Nucleus accumbens (tissue), 56 donors: ENCODE results near the gene ANO9.

Experiments
- DNase-seq, 56 donors: peaks; one replicate each; lab custom pipeline; 2025; lab: John Stamatoyannopoulos, UW

ANO9 gene, protein sequence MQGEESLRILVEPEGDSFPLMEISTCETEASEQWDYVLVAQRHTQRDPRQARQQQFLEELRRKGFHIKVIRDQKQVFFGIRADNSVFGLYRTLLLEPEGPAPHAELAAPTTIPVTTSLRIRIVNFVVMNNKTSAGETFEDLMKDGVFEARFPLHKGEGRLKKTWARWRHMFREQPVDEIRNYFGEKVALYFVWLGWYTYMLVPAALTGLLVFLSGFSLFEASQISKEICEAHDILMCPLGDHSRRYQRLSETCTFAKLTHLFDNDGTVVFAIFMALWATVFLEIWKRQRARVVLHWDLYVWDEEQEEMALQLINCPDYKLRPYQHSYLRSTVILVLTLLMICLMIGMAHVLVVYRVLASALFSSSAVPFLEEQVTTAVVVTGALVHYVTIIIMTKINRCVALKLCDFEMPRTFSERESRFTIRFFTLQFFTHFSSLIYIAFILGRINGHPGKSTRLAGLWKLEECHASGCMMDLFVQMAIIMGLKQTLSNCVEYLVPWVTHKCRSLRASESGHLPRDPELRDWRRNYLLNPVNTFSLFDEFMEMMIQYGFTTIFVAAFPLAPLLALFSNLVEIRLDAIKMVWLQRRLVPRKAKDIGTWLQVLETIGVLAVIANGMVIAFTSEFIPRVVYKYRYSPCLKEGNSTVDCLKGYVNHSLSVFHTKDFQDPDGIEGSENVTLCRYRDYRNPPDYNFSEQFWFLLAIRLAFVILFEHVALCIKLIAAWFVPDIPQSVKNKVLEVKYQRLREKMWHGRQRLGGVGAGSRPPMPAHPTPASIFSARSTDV

DNA sequence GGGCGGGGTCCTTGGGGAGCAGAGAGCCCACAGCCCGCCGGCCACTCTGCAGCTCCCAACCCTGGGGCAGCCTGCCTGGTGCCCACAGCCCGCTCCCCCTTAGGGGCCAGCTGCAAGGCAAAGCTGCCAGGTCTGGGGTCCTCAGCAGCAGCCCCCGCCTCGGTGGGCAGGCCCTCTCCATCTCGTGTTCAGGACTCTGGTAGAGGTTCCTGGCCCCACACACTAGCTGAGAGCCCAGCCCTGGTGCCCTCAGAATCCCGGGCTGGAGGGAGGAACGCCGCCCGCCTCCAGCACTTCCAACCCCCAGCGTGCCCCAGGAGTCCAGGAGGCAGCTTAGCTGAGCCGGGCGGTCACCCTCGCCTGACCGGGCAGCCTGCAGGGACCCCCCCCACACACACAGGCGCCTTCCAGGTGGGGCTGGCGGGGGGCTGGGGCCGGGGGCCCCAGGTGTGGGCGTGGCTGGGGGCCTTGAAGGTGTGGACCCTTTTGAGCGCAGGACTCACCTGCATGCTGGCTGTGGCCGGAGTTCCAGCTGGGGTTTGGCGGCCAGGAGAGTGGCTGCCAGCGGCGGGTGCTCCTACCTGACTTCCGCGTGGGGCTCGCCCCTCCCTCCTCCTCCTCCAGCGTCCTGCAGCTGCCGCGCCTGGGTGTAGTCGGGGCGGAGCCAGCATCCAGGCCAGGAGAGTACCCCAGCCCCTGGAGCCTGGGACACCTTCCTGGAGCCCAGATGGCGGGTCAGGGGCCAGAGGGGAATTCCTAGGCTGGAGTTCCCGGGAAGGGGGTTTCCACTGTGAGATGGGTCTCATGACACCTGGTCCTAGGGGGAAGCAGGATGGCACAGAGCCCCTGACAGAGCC lies at the start of gene ANO9:
Gene ANO9 (minus strand): TSS at position 594 of the 857 bp plus-strand sequence. CDS start 85 bp downstream, at position 509.
- no peak for DNase-seq

DNA sequence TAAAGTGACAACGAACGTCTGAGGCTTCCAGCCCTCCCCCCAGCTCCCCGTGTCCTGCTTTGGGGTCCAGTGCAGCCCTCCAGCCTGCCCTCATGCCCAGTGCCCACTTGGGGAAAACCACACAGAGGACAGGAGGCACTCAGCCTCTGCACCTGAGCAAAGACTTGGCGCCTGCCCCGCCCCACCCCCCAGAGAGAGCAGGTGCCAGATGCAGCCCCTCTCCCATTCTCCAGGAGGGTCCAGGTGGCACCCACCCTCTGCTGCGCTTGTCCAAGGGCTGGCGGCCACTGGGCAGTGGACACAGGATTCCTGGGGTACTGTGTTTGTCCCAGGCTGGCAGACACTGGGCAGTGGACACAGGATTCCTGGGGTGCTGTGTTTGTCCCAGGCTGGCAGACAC lies 49.5 kb upstream of the ANO9 start:
- DNase-seq = no peak

DNA sequence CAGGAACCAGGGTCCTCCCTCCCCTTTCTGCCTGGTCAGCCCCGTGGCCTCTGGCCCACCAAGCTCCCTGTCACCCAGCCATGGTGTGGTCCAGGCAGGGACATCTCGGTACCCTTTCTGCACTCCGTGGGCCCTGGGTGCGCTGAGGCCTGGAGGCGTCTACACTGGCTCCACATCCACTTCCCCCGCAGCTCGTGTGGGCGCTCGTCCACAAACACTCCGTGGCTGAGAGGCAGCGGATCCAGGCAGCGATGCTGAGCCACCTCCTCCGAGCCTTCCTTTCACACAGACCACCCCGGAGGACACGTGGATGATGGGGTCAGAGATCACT lies 49.1 kb upstream of the ANO9 start:
- no peak for DNase-seq

DNA sequence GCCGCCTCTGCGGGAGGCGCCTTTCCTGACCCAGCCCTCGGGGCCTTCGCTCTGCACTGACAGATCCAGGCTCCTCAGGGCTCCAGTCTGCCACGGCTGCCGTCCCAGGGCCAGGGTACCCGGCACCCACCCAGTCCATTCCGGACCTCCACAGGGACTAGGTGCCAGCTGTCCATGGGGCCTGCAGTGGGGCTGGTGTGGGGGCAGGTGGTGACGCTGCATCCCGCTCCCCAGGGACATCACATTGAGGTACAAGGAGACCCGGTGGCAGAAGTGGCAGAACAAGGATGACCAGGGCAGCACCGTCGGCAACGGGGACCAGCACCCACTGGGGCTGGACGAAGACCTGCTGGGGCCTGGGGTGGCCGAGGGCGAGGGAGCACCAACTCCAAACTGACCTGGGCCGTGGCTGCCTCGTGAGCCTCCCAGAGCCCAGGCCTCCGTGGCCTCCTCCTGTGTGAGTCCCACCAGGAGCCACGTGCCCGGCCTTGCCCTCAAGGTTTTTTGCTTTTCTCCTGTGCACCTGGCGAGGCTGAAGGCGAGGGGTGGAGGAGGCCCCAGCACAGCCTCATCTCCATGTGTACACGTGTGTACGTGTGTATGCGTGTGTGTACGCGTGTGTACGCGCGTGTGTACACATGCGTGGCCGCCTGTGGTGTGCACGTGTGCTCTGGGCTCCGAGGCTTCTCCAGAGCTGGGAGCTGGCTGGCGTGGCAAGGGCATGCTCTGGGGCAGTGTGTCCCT lies 48.5 kb upstream of the ANO9 start:
- DNase-seq = no peak

DNA sequence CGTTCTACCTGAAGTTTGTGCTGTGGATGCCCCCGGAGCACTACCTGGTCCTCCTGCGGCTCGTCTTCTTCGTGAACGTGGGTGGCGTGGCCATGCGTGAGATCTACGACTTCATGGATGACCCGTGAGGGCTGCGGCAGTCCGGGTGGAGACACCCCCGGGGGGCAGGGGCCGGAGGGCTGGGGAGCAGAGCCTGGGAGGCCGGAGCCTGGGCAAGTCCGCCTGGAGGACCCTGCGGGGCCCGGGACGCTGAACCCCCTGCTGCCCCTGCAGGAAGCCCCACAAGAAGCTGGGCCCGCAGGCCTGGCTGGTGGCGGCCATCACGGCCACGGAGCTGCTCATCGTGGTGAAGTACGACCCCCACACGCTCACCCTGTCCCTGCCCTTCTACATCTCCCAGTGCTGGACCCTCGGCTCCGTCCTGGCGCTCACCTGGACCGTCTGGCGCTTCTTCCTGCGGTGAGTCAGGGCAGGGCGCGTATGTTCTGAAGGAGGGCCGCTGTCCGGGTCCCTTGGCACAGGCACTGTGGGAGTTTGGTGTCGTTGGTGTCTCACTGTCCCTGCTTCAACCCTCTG lies 47.9 kb upstream of the ANO9 start:
- no peak for DNase-seq

DNA sequence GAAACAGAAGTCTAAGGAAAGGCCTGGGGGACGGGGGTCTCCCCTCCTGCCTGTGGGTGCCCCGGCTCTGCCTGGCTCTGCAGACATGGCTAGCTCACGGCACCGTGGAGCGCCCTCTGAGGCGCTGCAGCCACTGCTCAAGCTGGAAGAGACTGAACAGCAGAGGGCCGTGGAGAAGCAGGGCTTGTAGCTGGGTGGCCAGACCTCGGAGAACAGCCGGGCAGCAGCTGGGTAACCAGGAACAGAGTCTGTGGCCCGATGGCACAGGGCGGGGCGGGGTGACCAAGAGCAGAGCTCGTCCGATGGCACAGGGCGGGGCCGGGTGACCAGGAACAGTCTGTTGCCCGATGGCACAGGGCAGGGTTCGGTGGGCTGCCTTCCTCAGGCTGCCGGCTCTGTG lies 47.2 kb upstream of the ANO9 start:
- DNase-seq = peak in 2 of 56 donors; percentile 30 to 47

DNA sequence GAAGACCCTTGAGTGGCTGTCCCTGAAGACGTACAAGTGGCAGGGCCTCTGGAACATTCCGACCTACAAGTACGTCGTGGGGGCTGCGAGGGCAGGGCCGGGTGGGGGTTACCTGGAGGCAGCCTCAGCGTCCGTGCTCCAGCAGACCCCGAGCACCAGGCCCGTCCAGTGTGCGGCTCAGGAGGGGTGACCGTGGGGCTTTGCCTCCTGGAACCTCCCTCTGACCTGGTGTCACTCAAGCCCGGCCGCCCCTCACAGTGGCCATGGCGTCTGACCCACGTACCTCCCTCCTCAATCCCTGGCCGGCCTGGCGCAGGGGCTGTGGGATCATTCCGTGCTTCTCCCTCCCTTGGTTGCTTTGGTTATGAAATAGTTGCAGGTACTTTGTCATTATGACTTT lies 46.8 kb upstream of the ANO9 start:
- no peak for DNase-seq

DNA sequence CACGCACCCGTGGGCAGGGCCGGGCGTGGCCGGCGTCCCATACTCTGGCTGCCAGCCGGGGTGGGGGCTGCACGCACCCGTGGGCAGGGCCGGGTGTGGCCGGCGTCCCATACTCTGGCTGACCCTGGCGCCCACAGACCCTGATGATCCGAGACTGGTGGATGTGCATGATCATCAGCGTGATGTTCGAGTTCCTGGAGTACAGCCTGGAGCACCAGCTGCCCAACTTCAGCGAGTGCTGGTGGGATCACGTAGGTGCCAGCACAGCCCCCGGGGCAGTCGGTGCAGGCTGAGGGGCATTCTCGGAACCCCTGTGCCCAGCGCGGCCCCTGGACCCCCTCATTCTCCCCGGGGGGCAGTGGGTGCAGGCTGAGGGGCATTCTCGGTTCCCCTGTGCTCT lies 46.3 kb upstream of the ANO9 start:
- no peak for DNase-seq

DNA sequence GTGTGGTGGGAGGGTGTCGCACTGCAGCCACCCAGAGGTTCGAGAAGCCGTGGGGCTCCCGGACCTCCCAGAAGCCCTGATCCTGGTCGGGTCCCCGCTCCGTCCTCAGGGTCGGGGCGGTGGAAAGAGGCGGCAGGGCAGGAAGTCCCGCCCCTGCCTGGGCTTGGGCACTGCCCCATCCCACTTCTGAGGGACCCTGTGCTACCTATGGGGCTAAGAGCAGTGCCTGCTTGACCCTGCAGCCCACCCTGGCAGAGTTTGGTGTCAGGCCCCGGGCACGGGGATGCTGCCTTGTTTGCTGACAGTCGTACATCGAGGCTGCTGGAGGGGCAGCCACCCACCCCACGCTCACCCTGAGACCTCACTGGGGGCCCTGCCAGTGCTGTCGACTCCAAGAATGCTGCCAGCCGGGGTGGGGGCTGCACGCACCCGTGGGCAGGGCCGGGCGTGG lies 45.8 kb upstream of the ANO9 start:
- DNase-seq = no peak

DNA sequence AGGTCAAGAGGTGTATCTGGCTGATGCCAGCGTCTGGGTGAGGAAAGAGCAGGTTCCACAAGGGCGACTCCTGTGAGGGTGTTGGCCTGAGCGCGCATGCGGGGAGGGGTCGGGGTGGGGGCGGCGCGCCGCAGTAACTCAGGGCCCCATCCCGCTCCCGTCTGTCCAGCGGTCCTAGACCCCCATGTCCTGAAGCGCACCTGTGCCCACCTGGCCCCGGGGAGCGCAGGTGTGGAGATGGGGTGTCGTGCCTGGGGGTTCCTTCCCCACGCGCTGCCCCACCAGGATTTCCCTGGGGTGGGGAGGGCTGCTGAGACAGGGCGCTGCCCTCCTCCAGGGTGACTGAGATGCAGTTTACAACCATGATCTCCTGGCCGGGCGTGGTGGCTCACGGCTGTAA lies 44.4 kb upstream of the ANO9 start:
- no peak for DNase-seq

DNA sequence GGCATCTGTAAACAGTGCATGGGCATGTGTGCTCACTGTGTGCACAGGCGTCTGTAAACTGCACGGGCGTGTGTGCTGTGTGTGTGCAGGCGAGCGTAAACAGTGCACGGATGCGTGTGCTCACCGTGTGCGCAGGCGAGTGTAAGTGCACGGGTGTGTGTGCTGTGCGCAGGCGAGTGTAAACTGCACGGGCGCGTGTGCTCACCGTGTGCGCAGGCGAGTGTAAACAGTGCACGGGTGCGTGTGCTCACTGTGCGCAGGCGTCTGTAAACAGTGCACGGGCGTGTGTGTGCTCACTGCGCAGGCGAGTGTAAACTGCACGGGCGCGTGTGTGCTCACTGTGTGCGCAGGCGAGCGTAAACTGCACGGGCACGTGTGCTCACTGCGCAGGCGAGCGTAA lies 42.8 kb upstream of the ANO9 start:
- DNase-seq = no peak

DNA sequence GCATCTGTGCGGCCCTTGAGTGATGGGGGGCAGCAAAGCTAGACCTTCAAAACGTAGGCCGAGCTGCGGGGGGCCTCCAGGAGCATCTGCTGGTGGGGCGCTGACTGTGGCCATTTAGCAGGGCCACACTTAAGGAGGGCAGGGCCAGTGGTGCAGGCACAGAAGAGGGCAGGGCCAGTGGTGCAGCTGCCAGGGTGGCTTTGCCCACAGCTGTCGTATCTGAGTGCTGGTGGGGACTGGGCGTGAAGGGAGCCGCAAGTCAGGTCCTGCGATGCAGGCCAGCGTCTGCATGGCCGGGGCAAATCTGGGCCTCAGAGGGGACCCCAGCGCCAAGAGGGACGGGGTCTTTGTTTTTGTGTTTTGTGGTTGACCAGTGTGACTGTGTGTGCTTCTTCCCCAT lies 37.5 kb upstream of the ANO9 start:
- DNase-seq = peak in 9 of 56 donors; percentile 13 to 50 (median 29)

DNA sequence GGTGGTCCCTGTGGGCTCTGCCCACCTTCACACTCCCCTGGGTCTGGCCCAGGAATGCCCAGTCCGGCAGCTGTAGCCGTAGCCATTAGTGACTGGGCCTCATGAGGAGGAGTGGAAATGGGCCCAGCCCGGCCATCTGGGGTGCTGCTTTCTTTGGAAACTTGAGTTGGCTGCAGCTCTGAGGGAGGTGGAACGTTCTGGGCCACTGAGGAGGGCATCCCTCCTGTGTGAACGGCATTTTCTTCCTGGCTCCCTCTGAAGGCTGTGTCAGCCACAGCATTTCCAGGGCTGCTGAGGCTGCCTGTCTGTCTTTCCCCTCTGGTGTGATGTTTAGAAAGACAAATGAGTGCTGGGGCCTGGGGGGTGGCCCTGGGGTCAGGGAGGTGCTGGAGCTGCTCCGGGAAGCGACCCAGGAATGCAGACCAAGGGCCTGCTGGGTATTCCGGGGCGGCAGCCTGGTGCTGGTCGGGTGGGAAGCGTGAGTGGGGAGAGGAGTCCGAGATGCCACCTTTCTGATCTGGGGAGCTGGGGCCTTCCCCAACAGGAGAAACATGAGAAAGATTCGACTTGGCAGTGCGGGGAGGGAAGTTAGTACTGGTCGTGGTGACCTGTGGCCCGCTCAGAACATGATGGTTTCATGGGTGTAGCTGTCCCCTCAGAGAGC lies 35.4 kb upstream of the ANO9 start:
- peak in 1 of 56 donors; percentile 34 for DNase-seq

DNA sequence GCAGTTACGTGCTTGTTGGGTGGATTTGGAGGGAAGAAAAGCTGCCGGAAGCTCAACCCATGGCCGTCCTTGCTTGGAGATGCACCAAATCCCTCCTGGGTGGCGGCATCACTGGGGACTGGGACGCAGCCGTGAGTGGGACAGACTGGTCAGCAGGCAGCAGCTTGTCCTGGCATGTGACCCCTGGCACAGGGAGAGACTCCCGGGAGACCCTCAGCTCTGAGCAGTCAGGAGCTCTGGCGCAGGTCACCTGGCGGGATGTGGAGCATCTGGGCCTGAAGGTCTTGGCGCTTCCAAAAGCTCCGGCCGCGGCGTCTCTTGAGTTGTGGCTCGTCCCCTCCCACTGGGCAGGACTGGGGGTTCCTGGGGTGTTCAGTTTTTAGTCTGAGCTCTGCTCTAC lies 34.6 kb upstream of the ANO9 start:
- no peak for DNase-seq

DNA sequence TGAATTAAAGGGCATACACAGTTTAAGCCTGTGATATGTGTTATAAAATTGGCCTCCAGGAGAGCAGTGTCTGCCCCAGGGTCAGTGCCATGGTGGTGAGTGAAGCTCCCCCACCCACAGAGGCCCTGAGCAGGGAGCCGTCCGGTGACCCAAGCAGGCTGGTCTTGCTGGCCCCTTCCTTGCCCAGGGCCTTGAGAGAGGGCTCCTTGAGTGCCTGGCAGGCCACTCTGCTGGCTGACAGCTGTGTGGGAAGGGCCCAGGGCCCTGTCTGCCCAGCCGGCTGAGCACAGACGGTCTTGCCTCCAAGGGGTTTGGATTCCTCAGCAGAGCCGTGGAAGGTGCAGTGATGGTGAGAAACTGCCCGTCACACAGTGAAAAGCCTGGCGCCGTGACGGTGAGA lies 34.1 kb upstream of the ANO9 start:
- no peak for DNase-seq

DNA sequence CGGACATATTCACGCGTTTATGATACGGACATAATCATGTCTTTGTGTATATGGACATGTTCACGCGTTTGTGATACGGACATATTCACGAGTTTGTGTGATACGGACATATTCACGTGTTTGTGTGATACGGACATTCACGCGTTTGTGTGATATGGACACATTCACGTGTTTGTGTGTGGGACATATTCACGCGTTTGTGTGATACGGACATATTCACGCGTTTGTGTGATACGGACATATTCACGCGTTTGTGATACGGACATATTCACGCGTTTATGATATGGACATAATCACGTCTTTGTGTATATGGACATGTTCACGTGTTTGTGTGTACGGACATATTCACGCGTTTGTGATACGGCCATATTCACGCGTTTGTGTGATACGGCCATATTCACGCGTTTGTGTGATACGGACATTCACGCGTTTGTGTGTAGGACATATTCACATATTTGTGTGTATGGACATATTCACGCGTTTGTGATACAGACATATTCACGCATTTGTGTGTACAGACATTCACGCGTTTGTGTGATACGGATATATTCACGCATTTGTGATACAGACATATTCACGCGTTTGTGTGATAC lies 33.2 kb upstream of the ANO9 start:
- DNase-seq = no peak

DNA sequence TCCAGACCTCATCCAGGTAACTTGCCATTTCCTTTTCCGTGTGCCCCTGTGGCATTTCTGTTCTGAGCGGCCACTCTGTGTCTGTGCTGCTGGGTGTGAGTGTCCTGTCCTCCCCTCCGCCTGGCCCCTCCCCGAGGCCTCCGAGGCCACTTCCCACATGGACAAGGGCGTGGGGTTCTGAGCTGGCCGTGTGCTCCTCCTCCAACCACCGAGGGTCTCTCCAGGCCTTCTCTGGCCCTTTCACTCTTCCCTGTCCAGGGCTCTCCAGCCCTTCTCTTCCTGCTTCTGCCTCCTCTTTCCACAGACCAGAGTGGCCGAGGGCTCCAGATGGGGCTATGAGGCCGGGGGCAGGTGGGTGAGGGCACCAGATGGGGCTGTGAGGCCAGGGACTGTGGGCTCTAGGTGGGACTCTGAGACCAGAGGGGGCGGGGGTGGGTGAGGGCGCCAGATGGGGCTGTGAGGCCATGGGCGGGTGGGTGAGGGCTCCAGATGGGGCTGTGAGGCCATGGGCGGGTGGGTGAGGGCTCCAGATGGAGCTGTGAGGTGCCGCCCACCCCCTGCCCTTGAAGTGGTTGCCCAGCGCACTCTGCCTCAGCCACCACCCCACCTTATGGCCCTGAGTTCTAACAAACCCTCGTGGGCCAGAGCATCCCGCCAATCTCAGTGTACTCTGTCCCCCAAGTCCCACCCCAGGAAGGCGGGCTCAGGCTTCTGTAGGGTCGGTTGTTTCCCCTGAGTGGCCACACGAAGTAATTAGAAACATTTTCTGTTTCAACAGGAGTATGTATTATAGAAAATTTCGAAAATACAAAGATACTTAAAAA lies 32.4 kb upstream of the ANO9 start:
- no peak for DNase-seq

DNA sequence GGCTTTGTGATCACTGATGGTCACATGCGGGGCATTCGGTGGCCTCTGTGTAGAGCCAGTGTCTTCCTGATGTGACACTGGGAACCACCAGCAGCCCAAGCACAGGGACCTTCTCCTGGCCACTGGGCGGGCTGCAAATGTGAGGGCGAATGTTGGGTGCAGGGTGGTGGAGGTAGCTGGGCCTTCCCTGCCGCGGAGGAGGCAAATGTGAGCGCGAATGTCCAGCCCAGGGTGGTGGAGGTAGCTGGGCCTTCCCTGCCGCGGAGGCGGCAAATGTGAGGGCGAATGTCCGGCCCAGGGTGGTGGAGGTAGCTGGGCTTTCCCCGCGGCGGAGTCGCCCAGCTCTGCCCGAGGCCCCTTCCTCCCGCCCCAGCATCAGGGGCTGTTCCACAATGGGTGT lies 31.6 kb upstream of the ANO9 start:
- no peak for DNase-seq
